K562 (cell line): ENCODE data around the gene GEMIN2. TPM values are rescaled to one million over a fixed set of nuclear protein-coding genes. Genes with fewer than 3 reads are reported as not detected.

Experiments
- BDP1 ChIP-seq: IDR thresholded peaks from 3 replicates; pipeline ENCODE4 v1.6.1; 2011; ENCODE audit not compliant: insufficient read length, insufficient read depth
- CBFB ChIP-seq: sonication (generic); formaldehyde crosslinking; IDR thresholded peaks from 2 replicates; pipeline ENCODE4 v1.4.0; 2020; ENCODE audit warnings: mild to moderate bottlenecking, missing genetic modification reagents
- CBX1 ChIP-seq: sonication (generic); IDR thresholded peaks from 2 replicates; pipeline ENCODE4 v1.6.1; 2016; ENCODE audit warnings: antibody characterized with exemption, low read depth, mild to moderate bottlenecking
- CSDE1 ChIP-seq, 2 experiments: fragments of 450-650 bp; IDR thresholded peaks; 2 replicates each; pipeline ENCODE4 v1.6.1; 2016; ENCODE audit warnings: mild to moderate bottlenecking in 1 of 2
- FOXP4 ChIP-seq: sonication (generic); formaldehyde crosslinking; IDR thresholded peaks from 2 replicates; pipeline ENCODE4 v1.8.0; 2022; ENCODE audit warnings: mild to moderate bottlenecking, missing genetic modification reagents, borderline replicate concordance
- GATAD2A ChIP-seq: fragments of 450-650 bp; IDR thresholded peaks from 2 replicates; pipeline ENCODE4 v1.6.1; 2017
- GMEB1 ChIP-seq: fragments of 250-450 bp; sonication (Bioruptor Pico); IDR thresholded peaks from 2 replicates; pipeline ENCODE4 v1.4.0; 2020; ENCODE audit warnings: mild to moderate bottlenecking
- HMG20A ChIP-seq: fragments of 450-650 bp; formaldehyde crosslinking; conservative IDR thresholded peaks from 2 replicates; pipeline ENCODE4 v1.4.0; 2020; ENCODE audit warnings: mild to moderate bottlenecking, mixed read lengths
- HNRNPH1 ChIP-seq: fragments of 200-400 bp; formaldehyde crosslinking; optimal IDR thresholded peaks from 2 replicates; pipeline ENCODE3; 2017; ENCODE audit warnings: low read depth, mild to moderate bottlenecking, low read length, moderate library complexity
- MCM5 ChIP-seq: fragments of 450-650 bp; IDR thresholded peaks from 2 replicates; pipeline ENCODE4 v1.6.1; 2016; ENCODE audit warnings: low read depth
- NCOA4 ChIP-seq: fragments of 450-650 bp; IDR thresholded peaks from 2 replicates; pipeline ENCODE4 v1.6.1; 2018; ENCODE audit warnings: mild to moderate bottlenecking; ENCODE audit not compliant: partially characterized antibody
- NFXL1 ChIP-seq: fragments of 450-650 bp; formaldehyde crosslinking; IDR thresholded peaks from 2 replicates; pipeline ENCODE4 v1.4.0; 2021; ENCODE audit warnings: mild to moderate bottlenecking
- NUFIP1 ChIP-seq: fragments of 450-650 bp; IDR thresholded peaks from 2 replicates; pipeline ENCODE4 v1.6.1; 2018; ENCODE audit not compliant: partially characterized antibody
- ZC3H8 ChIP-seq: fragments of 450-650 bp; IDR thresholded peaks from 2 replicates; pipeline ENCODE4 v1.6.1; 2017
- ZNF165 ChIP-seq: fragments of 250-450 bp; sonication (Bioruptor Pico); IDR thresholded peaks from 2 replicates; pipeline ENCODE4 v1.4.0; 2020; ENCODE audit warnings: borderline replicate concordance
- ZNF24 ChIP-seq: fragments of 450-650 bp; IDR thresholded peaks from 2 replicates; pipeline ENCODE4 v1.6.1; 2016
- ZNF263 ChIP-seq: sonication (generic); formaldehyde crosslinking; IDR thresholded peaks from 2 replicates; pipeline ENCODE4 v1.8.0; 2022; ENCODE audit warnings: mild to moderate bottlenecking, missing genetic modification reagents, borderline replicate concordance
- ZNF398 ChIP-seq: fragments of 250-450 bp; sonication (Bioruptor Pico); IDR thresholded peaks from 2 replicates; pipeline ENCODE4 v1.8.0; 2021; ENCODE audit warnings: moderate library complexity, mild to moderate bottlenecking, inconsistent platforms
- polyA plus RNA-seq, 8 experiments: library from polyadenylated mRNA; depleted of rRNA in 4 of 8; stranded (reverse) in 5 of 8; unstranded in 3 of 8; fragments of >200 nt; fragmentation: Nextera tagmentation in 2 of 8; fragmentation: Illumina TruSeq in 1 of 8; extraction: Ambion mirVana in 2 of 8; extraction: Trizol in 1 of 8; gene quantifications; 2 replicates each; pipeline versions ENCODE4 v1.2.1 to v1.2.3, GENCODE V29; 2011 to 2014; ENCODE audit warnings: inconsistent platforms in 1 of 8, missing spikeins in 1 of 8
- total RNA-seq, 7 experiments: library from RNA; depleted of rRNA in 6 of 7; stranded (reverse); fragments of >200 nt in 6 of 7; fragmentation: Illumina TruSeq in 2 of 7; extraction: Trizol in 2 of 7; gene quantifications; 2 replicates each; pipeline versions ENCODE4 v1.2.1 to v1.2.3, GENCODE V29; 2011 to 2021; ENCODE audit warnings: low replicate concordance in 1 of 7
- TF ChIP-seq, protein P1 (sequence below): fragments of 250-450 bp; sonication (Bioruptor Pico); IDR thresholded peaks from 2 replicates; pipeline ENCODE4 v1.8.0; 2022; ENCODE audit warnings: inconsistent platforms, mild to moderate bottlenecking, moderate library complexity, borderline replicate concordance
- TF ChIP-seq, protein P2 (sequence below), 2 experiments: fragments of 200-800 bp in 1 of 2; sonication (Bioruptor generic) in 1 of 2; sonication (generic) in 1 of 2; formaldehyde crosslinking in 1 of 2; IDR thresholded peaks in 1 of 2; conservative IDR thresholded peaks in 1 of 2; 2 replicates each; pipeline versions ENCODE4 v1.5.0 to v1.6.1; 2016 to 2020; ENCODE audit warnings: missing compliant biosample characterization in 1 of 2, missing genetic modification characterization in 1 of 2, missing genetic modification reagents in 1 of 2

Gene GEMIN2
- total and polyA plus RNA-seq, 9 of the 15 experiments (the other 6 are each of a cell fraction or from before 2014, with no cell fraction given) = 23.0 to 87.6 (median 45.5) TPM

GRCh38 chr14:39145266-39145966 lies 31.3 kb downstream of the GEMIN2 start (continued):
- no peak for TF ChIP-seq GMEB1 (CRISPR knock-in tag)
- TF ChIP-seq, protein P1, sequence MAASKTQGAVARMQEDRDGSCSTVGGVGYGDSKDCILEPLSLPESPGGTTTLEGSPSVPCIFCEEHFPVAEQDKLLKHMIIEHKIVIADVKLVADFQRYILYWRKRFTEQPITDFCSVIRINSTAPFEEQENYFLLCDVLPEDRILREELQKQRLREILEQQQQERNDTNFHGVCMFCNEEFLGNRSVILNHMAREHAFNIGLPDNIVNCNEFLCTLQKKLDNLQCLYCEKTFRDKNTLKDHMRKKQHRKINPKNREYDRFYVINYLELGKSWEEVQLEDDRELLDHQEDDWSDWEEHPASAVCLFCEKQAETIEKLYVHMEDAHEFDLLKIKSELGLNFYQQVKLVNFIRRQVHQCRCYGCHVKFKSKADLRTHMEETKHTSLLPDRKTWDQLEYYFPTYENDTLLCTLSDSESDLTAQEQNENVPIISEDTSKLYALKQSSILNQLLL (CRISPR knock-in tag) = no peak
- no peak for TF ChIP-seq NFXL1
- no peak for TF ChIP-seq ZNF263 (CRISPR knock-in tag)
- no peak for TF ChIP-seq CBX1
- TF ChIP-seq CBFB = no peak
- no peak for TF ChIP-seq HNRNPH1
- no peak for TF ChIP-seq ZC3H8
- no peak for TF ChIP-seq ZNF24
- no peak for TF ChIP-seq MCM5
- TF ChIP-seq, protein P2, sequence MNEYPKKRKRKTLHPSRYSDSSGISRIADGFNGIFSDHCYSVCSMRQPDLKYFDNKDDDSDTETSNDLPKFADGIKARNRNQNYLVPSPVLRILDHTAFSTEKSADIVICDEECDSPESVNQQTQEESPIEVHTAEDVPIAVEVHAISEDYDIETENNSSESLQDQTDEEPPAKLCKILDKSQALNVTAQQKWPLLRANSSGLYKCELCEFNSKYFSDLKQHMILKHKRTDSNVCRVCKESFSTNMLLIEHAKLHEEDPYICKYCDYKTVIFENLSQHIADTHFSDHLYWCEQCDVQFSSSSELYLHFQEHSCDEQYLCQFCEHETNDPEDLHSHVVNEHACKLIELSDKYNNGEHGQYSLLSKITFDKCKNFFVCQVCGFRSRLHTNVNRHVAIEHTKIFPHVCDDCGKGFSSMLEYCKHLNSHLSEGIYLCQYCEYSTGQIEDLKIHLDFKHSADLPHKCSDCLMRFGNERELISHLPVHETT (CRISPR knock-in tag; conservative IDR thresholded peaks at IDR 0.05 in 1 of 2, IDR thresholded peaks at IDR 0.05 in 1 of 2) = no peak
- no peak for TF ChIP-seq BDP1
- TF ChIP-seq ZNF398 (CRISPR knock-in tag) = no peak
- no peak for TF ChIP-seq NCOA4
- no peak for TF ChIP-seq GATAD2A
- TF ChIP-seq CSDE1 (IDR thresholded peaks at IDR 0.05) = no peak
- no peak for TF ChIP-seq ZNF165 (CRISPR knock-in tag)
- no peak for TF ChIP-seq NUFIP1
- TF ChIP-seq FOXP4 (CRISPR knock-in tag) = no peak
- no peak for TF ChIP-seq HMG20A
